ENCODE measurements around the gene PCNX3.

GRCh38 chr11:65623177-65623576, 7.6 kb downstream of the PCNX3 start:
- no peak for TF ChIP-seq ZNF274 (IDR thresholded peaks at IDR 0.05; ENCODE audit: low read depth, low read length)
- no peak for TF ChIP-seq YY1 (IDR thresholded peaks at IDR 0.05; ENCODE audit: insufficient read depth, insufficient read length)
